ENCODE data around the gene RFX8. TPM values are rescaled to one million over a fixed set of nuclear protein-coding genes. Genes with fewer than 3 reads are reported as not detected.

The RFX8 gene
- total and polyA plus RNA-seq, 2 of the 13 experiments (the other 11 are each of a cell fraction or from before 2014, with no cell fraction given): not detected

GRCh38 chr2:101409699-101410098 is 65.2 kb downstream of the RFX8 start (continued):
- TF ChIP-seq ZNF75D (CRISPR knock-in tag; IDR thresholded peaks at IDR 0.05; ENCODE audit: borderline replicate concordance): no peak
- TF ChIP-seq MXD3 (CRISPR knock-in tag; IDR thresholded peaks at IDR 0.05): no peak
- TF ChIP-seq ZNF24 (IDR thresholded peaks at IDR 0.05): no peak
- TF ChIP-seq KDM3A (CRISPR knock-in tag; IDR thresholded peaks at IDR 0.05; ENCODE audit: low read depth): no peak
- no peak for TF ChIP-seq ZNF720 (CRISPR knock-in tag; IDR thresholded peaks at IDR 0.05)

- peaks cover 4 to 54% of the 10 kb centered on the region in 2 experiments; a peak in 4 of 5 replicates for H3K27me3 ChIP-seq (ENCODE audit: control insufficient read depth in 1 of 2, insufficient read depth in 2 of 2, low read length in 2 of 2)
- no peak overlapping the region for H3K27ac ChIP-seq (ENCODE audit: extremely low read length, insufficient read depth, low read length)
- H3K4me3 ChIP-seq (replicated peaks in 1 of 3; ENCODE audit: insufficient read depth in 1 of 3, low read depth in 2 of 3, low read length in 3 of 3): no peak overlapping the region
- H3K4me1 ChIP-seq (ENCODE audit: insufficient read depth, low read length): peaks cover 6% of the 10 kb centered on the region; the same call in 1 of the 2 replicates
- no peak overlapping the region for H3K9ac ChIP-seq (ENCODE audit: insufficient read depth, low read depth, low read length)
- H3K4me2 ChIP-seq (ENCODE audit: low read depth, low read length): 0 out of 2 replicates have a peak overlapping the region, but pooled peaks have one; percentile 6
- H2AFZ ChIP-seq (ENCODE audit: low read length): no peak overlapping the region
- no peaks in the 10 kb centered on the region for H3K79me2 ChIP-seq (ENCODE audit: insufficient read depth, low read length)
- no peak for TF ChIP-seq ZNF10 (CRISPR knock-in tag; IDR thresholded peaks at IDR 0.05; ENCODE audit: borderline replicate concordance, low read depth)
- no peak for TF ChIP-seq HDAC6 (IDR thresholded peaks at IDR 0.05; ENCODE audit: low read depth, low read length)
- TF ChIP-seq ZBTB38 (CRISPR knock-in tag; IDR thresholded peaks at IDR 0.05): no peak
- no peak for TF ChIP-seq KLF15 (CRISPR knock-in tag; IDR thresholded peaks at IDR 0.05; ENCODE audit: borderline replicate concordance)
- no peak for TF ChIP-seq MTF1 (CRISPR knock-in tag; IDR thresholded peaks at IDR 0.05)
- TF ChIP-seq ZHX1 (CRISPR knock-in tag; IDR thresholded peaks at IDR 0.05; ENCODE audit: low read depth): no peak
- no peak for TF ChIP-seq ZNF280B (CRISPR knock-in tag; IDR thresholded peaks at IDR 0.05; ENCODE audit: borderline replicate concordance)
- TF ChIP-seq GFI1 (CRISPR knock-in tag; IDR thresholded peaks at IDR 0.05; ENCODE audit: borderline replicate concordance): no peak
- WGBS (ENCODE audit: low lambda C conversion rate): 29% methylated on average over 6 of the region's 6 CpGs
- ChIA-PET POLR2A (no interaction called here), CTCF (ENCODE audit: low intra/inter-chr PET ratio, low total read pairs) (no interaction called here)
- ATAC-seq (peak; percentile 19; the same call in 1 of the 3 replicates), FAIRE-seq (no peak), DNase-seq (ENCODE audit: low spot score) (no peak)
- no peaks in the 10 kb centered on the region for H3K9me3 ChIP-seq (ENCODE audit: low read length)
- no peaks in the 10 kb centered on the region for H4K20me1 ChIP-seq (ENCODE audit: insufficient read depth, low read length)
- in situ Hi-C loops (cut with HindIII; ENCODE audit: extremely low pct_ligation_motif_present, low pct_unique_long_range_greater_than_20kb) (no loop called here), intact Hi-C loops (cut with micrococcal nuclease; ENCODE audit: unreplicated experiment) (no loop called here)
- H3K36me3 ChIP-seq (replicated peaks in 1 of 2; ENCODE audit: control insufficient read depth in 1 of 2, insufficient read depth in 2 of 2, low read length in 2 of 2): no peaks in the 10 kb centered on the region
- BruUV-seq (replicated peaks): no TSS peak
These were observed 66.0 kb downstream of the RFX8 start for GRCh38 chr2:101408925-101409324.
